Activated CD4-positive, CD25-positive, alpha-beta regulatory T cell (primary cell): ENCODE results near the gene NPL.

Experiments used
- DNase-seq, 4 experiments: peaks; one replicate each; lab custom pipeline; 2025; lab: John Stamatoyannopoulos, UW

NPL gene

GRCh38 chr1:182778862-182779261 is 10.7 kb upstream of the NPL start:
- no peak for DNase-seq

GRCh38 chr1:182779530-182779929 is 10.0 kb upstream of the NPL start:
- no peak for DNase-seq

GRCh38 chr1:182781841-182782586 is 7.6 kb upstream of the NPL start:
- DNase-seq: peak; percentile 32 to 56 (median 49)

GRCh38 chr1:182782587-182782913 is 7.0 kb upstream of the NPL start:
- no peak for DNase-seq

- DNase-seq: no peak
Measured at GRCh38 chr1:182783068-182783467, 6.5 kb upstream of the NPL start.

GRCh38 chr1:182784556-182785171 is 4.9 kb upstream of the NPL start:
- no peak for DNase-seq

- DNase-seq: no peak
Measured at GRCh38 chr1:182785181-182785580, 4.4 kb upstream of the NPL start.

GRCh38 chr1:182786223-182786994 is 3.2 kb upstream of the NPL start:
- no peak for DNase-seq

GRCh38 chr1:182786995-182787324 is 2.6 kb upstream of the NPL start:
- DNase-seq: no peak

GRCh38 chr1:182791281-182792179 is 2.0 kb downstream of the NPL start:
- DNase-seq: no peak

GRCh38 chr1:182794091-182794490 is 4.5 kb downstream of the NPL start:
- no peak for DNase-seq

- no peak for DNase-seq
Measured at GRCh38 chr1:182794676-182795201, 5.2 kb downstream of the NPL start.

- no peak for DNase-seq
Measured at GRCh38 chr1:182795563-182796228, 6.1 kb downstream of the NPL start.

- DNase-seq: no peak
Measured at GRCh38 chr1:182802006-182802803, 12.6 kb downstream of the NPL start.

GRCh38 chr1:182803846-182804245 is 14.3 kb downstream of the NPL start:
- no peak for DNase-seq

GRCh38 chr1:182806015-182806678 is 16.6 kb downstream of the NPL start:
- no peak for DNase-seq

- no peak for DNase-seq
Measured at GRCh38 chr1:182807907-182808306, 18.3 kb downstream of the NPL start.

GRCh38 chr1:182809414-182809957 is 19.9 kb downstream of the NPL start:
- DNase-seq: no peak

- no peak for DNase-seq
Measured at GRCh38 chr1:182811975-182812722, 22.6 kb downstream of the NPL start.
